ENCODE data around the gene HNRNPA0. TPM values are rescaled to one million over a fixed set of nuclear protein-coding genes. Genes with fewer than 3 reads are reported as not detected.
A peak's percentile ranks its signal among the peaks of the same experiment; 100 is the strongest.

Gene HNRNPA0
- total and polyA plus RNA-seq, 9 donors = 16.9 to 52.9 (median 41.5) TPM

- H3K27ac ChIP-seq = no peak overlapping the region
- H3K9me3 ChIP-seq = no peaks in the 10 kb centered on the region
- intact Hi-C loops (cut with DNase I) = no loop called here
- H3K27me3 ChIP-seq = no peaks in the 10 kb centered on the region
- no peak for DNase-seq
- H3K4me3 ChIP-seq = no peak overlapping the region
- TF ChIP-seq EP300 (IDR thresholded peaks at IDR 0.05) = no peak
- whole genome bisulfite sequencing, 3 donors = 93 to 97% (median 96%) methylated on average over 5 of the region's 5 CpGs
- H3K4me1 ChIP-seq (ENCODE audit: insufficient read depth) = no peaks in the 10 kb centered on the region
- H3K36me3 ChIP-seq = no peaks in the 10 kb centered on the region
Measured at GRCh38 chr5:137710086-137710485, 44.1 kb downstream of the HNRNPA0 start.

GRCh38 chr5:137708796-137709559 lies 45.2 kb downstream of the HNRNPA0 start:
- intact Hi-C loops (cut with DNase I) = no loop called here

GRCh38 chr5:137708062-137708461 lies 46.1 kb downstream of the HNRNPA0 start:
- H3K27ac ChIP-seq = no peak overlapping the region
- no peak for TF ChIP-seq EP300 (IDR thresholded peaks at IDR 0.05)
- no peak for TF ChIP-seq CTCF (IDR thresholded peaks at IDR 0.05)
- TF ChIP-seq POLR2A (IDR thresholded peaks at IDR 0.05) = no peak
- no peak for DNase-seq
- H3K9me3 ChIP-seq = no peaks in the 10 kb centered on the region
- no peaks in the 10 kb centered on the region for H3K4me1 ChIP-seq (ENCODE audit: insufficient read depth)
- 98 to 100% (median 100%) methylated on average over 1 of the region's 1 CpG for WGBS, 3 donors
- intact Hi-C loops (cut with DNase I) = no loop called here
- no peaks in the 10 kb centered on the region for H3K36me3 ChIP-seq
- no peaks in the 10 kb centered on the region for H3K27me3 ChIP-seq
- H3K4me3 ChIP-seq = no peak overlapping the region

More at GRCh38 chr5:137708796-137709559, 45.2 kb downstream of the HNRNPA0 start:
- Histone ChIP-seq H3K4me1 (ENCODE audit: insufficient read depth) (no peaks in the 10 kb centered on the region), H3K4me3 (no peak overlapping the region), H3K36me3 (no peaks in the 10 kb centered on the region), H3K9me3 (no peaks in the 10 kb centered on the region), H3K27me3 (no peaks in the 10 kb centered on the region), H3K27ac (no peak overlapping the region)
- DNase-seq = peak in 1 of 5 donors; percentile 18
- TF ChIP-seq CTCF (IDR thresholded peaks at IDR 0.05) (no peak), EP300 (IDR thresholded peaks at IDR 0.05) (no peak), POLR2A (IDR thresholded peaks at IDR 0.05) (no peak)
- WGBS, 3 donors = 94 to 98% (median 96%) methylated on average over 3 of the region's 3 CpGs

GRCh38 chr5:137706841-137707240 lies 47.3 kb downstream of the HNRNPA0 start:
- intact Hi-C loops (cut with DNase I) = no loop called here
- TF ChIP-seq EP300 (IDR thresholded peaks at IDR 0.05) (no peak), CTCF (IDR thresholded peaks at IDR 0.05) (no peak), POLR2A (IDR thresholded peaks at IDR 0.05) (no peak)
- no peaks in the 10 kb centered on the region for H3K9me3 ChIP-seq
- no peaks in the 10 kb centered on the region for H3K36me3 ChIP-seq
- WGBS, 3 donors = 74 to 84% (median 81%) methylated on average over 2 of the region's 2 CpGs
- no peak for DNase-seq
- no peak overlapping the region for H3K27ac ChIP-seq
- H3K27me3 ChIP-seq = no peaks in the 10 kb centered on the region
- no peak overlapping the region for H3K4me3 ChIP-seq
- no peaks in the 10 kb centered on the region for H3K4me1 ChIP-seq (ENCODE audit: insufficient read depth)

GRCh38 chr5:137705106-137705505 lies 49.1 kb downstream of the HNRNPA0 start:
- no peak overlapping the region for H3K27ac ChIP-seq
- H3K4me1 ChIP-seq (ENCODE audit: insufficient read depth) = no peaks in the 10 kb centered on the region
- no peaks in the 10 kb centered on the region for H3K9me3 ChIP-seq
- TF ChIP-seq POLR2A (IDR thresholded peaks at IDR 0.05) = no peak
- TF ChIP-seq CTCF (IDR thresholded peaks at IDR 0.05) = no peak
- TF ChIP-seq EP300 (IDR thresholded peaks at IDR 0.05) = no peak
- H3K27me3 ChIP-seq = no peaks in the 10 kb centered on the region
- no peak for DNase-seq
- intact Hi-C loops (cut with DNase I) = no loop called here
- H3K4me3 ChIP-seq = no peak overlapping the region
- H3K36me3 ChIP-seq = no peaks in the 10 kb centered on the region
